ENCODE data around the gene CFL1.

Gene CFL1

GRCh38 chr11:65863889-65864705 lies 6.1 kb upstream of the CFL1 start:
- DNase-seq = no peak
- H3K4me1 ChIP-seq = peaks cover 0 to 29% (median 22%) of the 10 kb centered on the region in 4 donors
- TF ChIP-seq CTCF (IDR thresholded peaks at IDR 0.05) = no peak
- H3K4me3 ChIP-seq = no peak overlapping the region
- peaks cover 38 to 73% (median 63%) of the 10 kb centered on the region in 3 donors for H3K36me3 ChIP-seq
- H3K27ac ChIP-seq = peak overlapping the region in 1 of 2 donors; percentile 14
- H3K27me3 ChIP-seq = no peaks in the 10 kb centered on the region
- intact Hi-C loops (cut with DNase I; ENCODE audit: low total_unique reads) = no loop called here
- no peaks in the 10 kb centered on the region for H3K9me3 ChIP-seq

- peak; percentile 16 to 64 for DNase-seq
- peaks cover 0 to 29% (median 22%) of the 10 kb centered on the region in 4 donors for H3K4me1 ChIP-seq
- no peak overlapping the region for H3K4me3 ChIP-seq
- H3K36me3 ChIP-seq = peaks cover 38 to 65% (median 57%) of the 10 kb centered on the region in 3 donors
- no peak for TF ChIP-seq CTCF (IDR thresholded peaks at IDR 0.05)
- H3K27me3 ChIP-seq = no peaks in the 10 kb centered on the region
- H3K9me3 ChIP-seq = no peaks in the 10 kb centered on the region
- H3K27ac ChIP-seq = peak overlapping the region in 1 of 2 donors; percentile 98
- intact Hi-C loops (cut with DNase I; ENCODE audit: low total_unique reads) = no loop called here
These were observed 5.2 kb upstream of the CFL1 start for GRCh38 chr11:65862941-65863888.

GRCh38 chr11:65862191-65862735 lies 4.3 kb upstream of the CFL1 start:
- Histone ChIP-seq H3K9me3 (no peaks in the 10 kb centered on the region), H3K4me1 (peaks cover 0 to 29% (median 22%) of the 10 kb centered on the region in 4 donors), H3K27me3 (no peaks in the 10 kb centered on the region), H3K36me3 (peaks cover 38 to 55% (median 49%) of the 10 kb centered on the region in 3 donors), H3K27ac (peak overlapping the region; percentile 97 to 98), H3K4me3 (peak overlapping the region in 1 of 2 donors; percentile 84)
- peak; percentile 18 to 68 for DNase-seq
- intact Hi-C loops (cut with DNase I; ENCODE audit: low total_unique reads) = no loop called here
- TF ChIP-seq CTCF (IDR thresholded peaks at IDR 0.05) = no peak

- Histone ChIP-seq H3K27me3 (no peaks in the 10 kb centered on the region), H3K27ac (peak overlapping the region; percentile 97 to 98), H3K9me3 (no peaks in the 10 kb centered on the region), H3K36me3 (peaks cover 38 to 49% (median 45%) of the 10 kb centered on the region in 3 donors), H3K4me1 (peaks cover 0 to 31% (median 23%) of the 10 kb centered on the region in 4 donors), H3K4me3 (peak overlapping the region; percentile 84 to 99)
- peak in 1 of 2 donors; percentile 61 for DNase-seq
- intact Hi-C loops (cut with DNase I; ENCODE audit: low total_unique reads) = no loop called here
- no peak for TF ChIP-seq CTCF (IDR thresholded peaks at IDR 0.05)
These were observed 3.7 kb upstream of the CFL1 start for GRCh38 chr11:65861533-65862183.

- intact Hi-C loops (cut with DNase I; ENCODE audit: low total_unique reads) = no loop called here
- Histone ChIP-seq H3K4me3 (peak overlapping the region; percentile 84 to 99), H3K4me1 (peaks cover 0 to 36% (median 28%) of the 10 kb centered on the region in 4 donors), H3K27ac (peak overlapping the region; percentile 97 to 98), H3K9me3 (no peaks in the 10 kb centered on the region), H3K36me3 (peaks cover 38 to 46% (median 41%) of the 10 kb centered on the region in 3 donors), H3K27me3 (no peaks in the 10 kb centered on the region)
- DNase-seq = peak in 1 of 2 donors; percentile 20
- no peak for TF ChIP-seq CTCF (IDR thresholded peaks at IDR 0.05)
These were observed 3.2 kb upstream of the CFL1 start for GRCh38 chr11:65861165-65861505.
